Posterior cingulate gyrus (tissue), 11 donors: ENCODE results near the gene HMGCL.
"Not testable (repeated sequence)": the region's sequence is repeated elsewhere in the genome, so short reads cannot be mapped to it uniquely, and the experiment has no call there.

ENCODE experiments used
- DNase-seq, 10 donors: peaks; one replicate each; pipeline versions ENCODE4 v3.0.0 to v3.0.0-alpha.2; 2020 to 2021; ENCODE audit warnings: mixed read lengths in 3 of 10
- intact Hi-C: fragments of 100-400 bp; cut with DNase I; formaldehyde crosslinking; loops from one replicate; pipeline ENCODE4 v1.15.1; 2023

Gene HMGCL

GRCh38 chr1:23825076-23825761 lies at the start of gene HMGCL:
Gene HMGCL, minus strand, starts transcription at chr1:23825429. Its CDS starts 14 bp downstream, at chr1:23825415.
- intact Hi-C loops: loop anchor here (5.0 kb wide), 1 partner anchor 42 kb away; the partner anchor contains the start of gene FUCA1
- DNase-seq: peak; percentile 87 to 98 (median 92)

- DNase-seq: no peak
- intact Hi-C loops: no loop called here
Measured at GRCh38 chr1:23872421-23872820, 47.2 kb upstream of the HMGCL start.

GRCh38 chr1:23869051-23869450 lies 43.8 kb upstream of the HMGCL start:
- no peak for DNase-seq
- intact Hi-C loops: loop anchor here (2.0 to 5.0 kb wide), 3 partner anchors 42 to 96 kb away; partner anchors contain the start of genes GALE and HMGCL

- intact Hi-C loops: loop anchor here (2.0 to 5.0 kb wide), 3 partner anchors 41 to 96 kb away; partner anchors contain the start of genes GALE and HMGCL
- peak in 7 of 10 donors; percentile 11 to 88 (median 27) for DNase-seq
Measured at GRCh38 chr1:23868557-23869016, 43.4 kb upstream of the HMGCL start.

- peak; percentile 90 to 99 (median 94) for DNase-seq
- intact Hi-C loops: loop anchor here (2.0 to 5.0 kb wide), 3 partner anchors 41 to 95 kb away; partner anchors contain the start of genes GALE and HMGCL
Measured at GRCh38 chr1:23867895-23868556, 42.8 kb upstream of the HMGCL start, which contains the start of gene FUCA1. Gene FUCA1, minus strand, starts transcription at chr1:23868290. Its CDS starts 4 bp downstream, at chr1:23868286.

GRCh38 chr1:23867542-23867894 lies 42.3 kb upstream of the HMGCL start:
- no peak for DNase-seq
- intact Hi-C loops: loop anchor here (5.0 kb wide), 2 partner anchors 40 to 65 kb away; partner anchors contain the start of genes GALE and HMGCL

GRCh38 chr1:23865543-23865930 lies 40.3 kb upstream of the HMGCL start:
- intact Hi-C loops: loop anchor here (5.0 kb wide), 2 partner anchors 38 to 63 kb away; partner anchors contain the start of genes GALE and HMGCL

GRCh38 chr1:23864801-23865542 lies 39.7 kb upstream of the HMGCL start:
- intact Hi-C loops: loop anchor here (5.0 kb wide), 2 partner anchors 38 to 63 kb away; partner anchors contain the start of genes GALE and HMGCL
- no peak for DNase-seq

More at GRCh38 chr1:23865543-23865930, 40.3 kb upstream of the HMGCL start:
- DNase-seq: no peak

- intact Hi-C loops: no loop called here
- no peak for DNase-seq
Measured at GRCh38 chr1:23862640-23863039, 37.4 kb upstream of the HMGCL start.

GRCh38 chr1:23854568-23854967 lies 29.3 kb upstream of the HMGCL start:
- no peak for DNase-seq
- intact Hi-C loops: no loop called here

- intact Hi-C loops, DNase-seq: not testable (repeated sequence)
Measured at GRCh38 chr1:23853124-23853523, 27.9 kb upstream of the HMGCL start.

- DNase-seq, intact Hi-C loops: not testable (repeated sequence)
Measured at GRCh38 chr1:23851406-23851805, 26.2 kb upstream of the HMGCL start.

- DNase-seq: no peak
- intact Hi-C loops: no loop called here
Measured at GRCh38 chr1:23848673-23849616, 23.7 kb upstream of the HMGCL start.

GRCh38 chr1:23847482-23848095 lies 22.4 kb upstream of the HMGCL start:
- intact Hi-C loops, DNase-seq: not testable (repeated sequence)

GRCh38 chr1:23845163-23845562 lies 19.9 kb upstream of the HMGCL start:
- no peak for DNase-seq
- intact Hi-C loops: no loop called here

GRCh38 chr1:23843644-23844043 lies 18.4 kb upstream of the HMGCL start:
- no peak for DNase-seq
- intact Hi-C loops: no loop called here

GRCh38 chr1:23838401-23838866 lies 13.2 kb upstream of the HMGCL start:
- peak in 8 of 10 donors; percentile 34 to 89 (median 44) for DNase-seq
- intact Hi-C loops: no loop called here

- no peak for DNase-seq
Measured at GRCh38 chr1:23837908-23838307, 12.7 kb upstream of the HMGCL start.

GRCh38 chr1:23836037-23836436 lies 10.8 kb upstream of the HMGCL start:
- no peak for DNase-seq
- intact Hi-C loops: no loop called here

More at GRCh38 chr1:23837908-23838307, 12.7 kb upstream of the HMGCL start:
- intact Hi-C loops: no loop called here
